Mesenteric fat pad (tissue), 1 donor: ENCODE data around the gene UBE2H. TPM values are rescaled to one million over a fixed set of nuclear protein-coding genes. Genes with fewer than 3 reads are reported as not detected.
"Not testable (repeated sequence)": the region's sequence is repeated elsewhere in the genome, so short reads cannot be mapped to it uniquely, and the experiment has no call there.

Experiments used
- DNase-seq: peaks from one replicate; pipeline ENCODE4 v3.0.0-alpha.2; 2020; ENCODE audit warnings: low spot score
- total RNA-seq: library from RNA; stranded (reverse); fragmentation: NEBNext Ultra II Directional; extraction: Animal tissue kit (Norgen Biotek cat#: 25700); gene quantifications from one replicate; pipeline ENCODE4 v1.2.1, GENCODE V29; 2021
- donor health status: DM: yes; HTN: yes; CAD: no.

The UBE2H gene
- total RNA-seq, 1 donor from 2014 or later, result 117 TPM

DNA sequence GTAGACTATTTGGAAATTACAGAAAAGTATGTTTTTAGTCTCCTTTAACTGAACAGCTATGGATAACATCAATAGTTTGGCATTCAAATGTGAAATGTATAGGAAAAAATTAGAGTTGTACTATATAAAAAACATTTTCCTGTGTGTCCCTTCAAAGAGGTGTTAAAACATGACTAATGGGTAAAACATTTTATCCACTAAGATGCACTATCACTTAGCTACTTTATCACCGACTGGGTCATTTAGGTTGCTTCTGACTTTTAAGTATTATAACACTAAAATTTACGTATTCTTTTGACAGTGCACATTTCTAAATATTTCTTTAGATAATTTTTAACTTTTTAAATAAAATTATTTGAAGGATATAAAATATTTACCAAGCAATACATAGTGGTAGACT is 77.6 kb downstream of the UBE2H start:
- DNase-seq, result no peak

DNA sequence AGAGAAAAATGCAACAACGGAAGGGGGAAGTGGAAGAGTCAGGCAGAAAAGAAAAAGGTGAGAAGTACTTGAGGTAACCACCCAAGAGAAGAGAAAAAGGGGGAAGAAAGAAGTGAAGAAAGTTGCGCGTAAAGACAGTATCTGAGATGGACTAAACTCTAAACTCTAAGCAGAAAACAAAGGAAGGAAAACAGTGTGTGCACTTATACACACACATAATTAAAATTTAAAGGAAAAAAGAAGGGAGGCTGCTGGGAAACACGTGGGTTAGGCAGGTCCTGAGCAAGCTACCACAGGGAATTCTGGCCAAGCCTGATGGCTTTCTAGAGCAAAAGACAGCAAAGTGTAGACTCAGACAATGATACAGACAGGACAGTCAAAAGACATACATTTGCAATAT is 78.0 kb downstream of the UBE2H start:
- no peak for DNase-seq

DNA sequence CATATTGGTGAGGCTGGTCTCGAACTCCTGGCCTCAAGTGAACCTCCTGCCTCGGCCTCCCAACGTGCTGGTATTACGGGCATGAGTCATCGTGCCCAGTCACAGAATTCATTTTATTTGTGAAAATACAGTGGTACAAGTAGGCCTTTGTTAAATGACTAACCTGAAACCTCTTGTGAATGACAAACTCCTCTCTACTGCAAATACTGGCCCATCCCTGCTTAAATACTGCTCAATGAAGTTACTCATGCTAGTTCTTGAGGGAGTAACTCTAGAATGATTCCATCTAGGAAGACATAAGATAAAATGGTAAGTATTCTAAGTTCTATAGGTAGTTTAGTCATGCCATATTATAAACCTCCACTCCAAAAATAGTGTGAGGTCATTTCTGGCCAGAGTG is 80.7 kb downstream of the UBE2H start:
- no peak for DNase-seq

DNA sequence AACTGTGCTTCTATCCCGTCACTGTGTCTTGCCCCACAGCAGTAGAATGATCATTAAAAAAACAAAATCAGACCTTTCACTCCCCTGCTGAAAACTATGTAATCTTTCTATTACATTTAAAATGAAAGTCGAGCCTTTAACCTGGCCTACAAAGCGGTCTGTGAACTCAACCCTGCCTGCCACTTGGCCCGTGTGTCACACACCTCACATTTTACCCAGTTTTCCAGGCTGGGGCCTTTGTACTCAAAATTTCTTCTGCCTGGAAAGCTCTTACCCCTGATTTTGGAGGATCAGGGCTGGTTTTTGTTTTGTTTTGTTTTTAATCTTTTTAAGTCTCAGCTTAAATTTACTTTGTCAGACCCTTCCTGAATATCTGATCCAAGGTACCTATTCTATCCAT is 82.1 kb downstream of the UBE2H start:
- DNase-seq, result no peak

DNA sequence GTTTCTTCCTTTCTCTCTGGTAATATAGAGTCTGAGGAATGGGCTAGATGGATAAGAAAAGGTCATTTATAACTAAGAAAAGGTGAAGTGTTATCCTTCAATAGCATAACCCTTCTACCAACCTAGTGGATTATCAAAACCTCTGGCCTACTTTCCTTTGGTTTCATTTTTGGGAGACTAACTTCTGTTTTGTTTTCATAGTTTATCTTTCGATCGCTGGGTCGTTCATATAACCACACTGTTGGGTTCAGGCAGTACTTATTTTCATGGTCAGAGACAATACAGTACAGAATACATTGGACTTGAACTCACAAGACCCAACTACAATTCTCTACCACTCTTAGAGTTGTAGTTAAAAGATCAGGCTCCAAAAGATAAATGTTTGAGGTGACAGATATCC is 86.5 kb downstream of the UBE2H start:
- no peak for DNase-seq

DNA sequence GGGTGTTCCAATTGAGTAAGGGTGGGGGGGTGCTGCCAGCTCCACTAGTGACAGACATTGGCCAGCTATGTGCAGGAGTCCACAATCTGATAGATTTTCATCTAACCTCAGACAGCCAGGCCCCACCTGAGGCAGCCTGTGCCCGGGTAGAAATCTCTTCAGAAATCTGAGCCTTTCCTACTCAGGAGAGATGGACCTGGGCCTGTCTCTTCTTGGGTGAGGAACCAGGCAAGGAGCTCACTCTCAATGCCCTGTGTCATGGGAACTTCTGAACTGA is 86.9 kb downstream of the UBE2H start:
- DNase-seq, result no peak

DNA sequence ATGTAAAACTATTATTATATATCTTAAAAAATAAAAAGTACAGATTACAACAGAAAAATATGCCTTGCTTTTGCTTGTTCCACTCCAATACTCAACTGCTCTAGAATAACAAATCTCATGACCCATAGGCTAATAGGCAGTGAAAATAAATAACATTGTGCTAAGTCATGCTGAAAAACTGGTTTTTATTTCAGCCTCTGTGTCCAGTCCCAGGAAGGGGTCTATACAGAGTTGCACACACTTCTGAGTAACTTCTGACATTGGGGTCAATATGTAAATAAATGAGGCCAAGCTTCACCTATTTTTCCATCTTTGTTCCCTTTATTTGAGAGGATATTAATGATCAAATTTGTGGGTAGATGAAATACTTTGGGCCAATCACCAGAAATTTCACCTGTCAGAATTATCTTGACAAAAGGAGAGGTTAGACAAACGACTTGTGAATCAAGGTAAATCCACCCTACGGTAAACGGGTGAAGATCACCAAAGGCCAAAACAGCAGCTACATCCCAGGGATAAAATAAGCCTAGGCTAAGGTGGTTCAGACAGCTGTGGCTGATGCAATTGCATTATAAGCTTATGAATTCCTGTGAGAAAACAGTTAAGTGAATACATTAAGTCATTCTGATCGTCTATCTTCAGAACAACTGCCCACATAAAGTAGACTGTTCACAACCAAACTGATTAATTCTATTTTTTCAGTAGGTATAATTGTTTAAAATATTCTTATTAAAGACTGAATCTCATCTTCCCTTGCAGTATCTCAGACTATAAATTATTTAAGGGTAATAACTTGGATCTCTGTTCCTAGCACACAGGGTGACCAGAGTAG is 87.5 kb downstream of the UBE2H start:
- no peak for DNase-seq

DNA sequence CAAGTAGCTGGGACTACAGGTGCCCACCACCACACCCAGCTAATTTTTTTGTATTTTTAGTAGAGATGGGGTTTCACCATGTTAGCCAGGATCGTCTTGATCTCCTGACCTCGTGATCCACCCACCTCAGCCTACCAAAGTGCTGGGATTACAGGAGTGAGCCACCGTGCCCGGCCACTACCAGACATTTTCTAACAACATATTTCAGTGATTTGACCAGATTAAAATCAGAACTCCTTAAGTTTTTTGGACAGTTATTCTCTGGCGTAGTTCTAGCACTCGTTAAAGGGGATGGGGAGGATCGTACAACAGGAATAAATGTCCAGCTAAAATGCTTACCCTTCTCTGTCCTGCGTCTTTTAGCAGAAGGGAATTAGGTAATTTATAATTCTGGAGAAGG is 88.1 kb downstream of the UBE2H start:
- DNase-seq, result not testable (repeated sequence)

DNA sequence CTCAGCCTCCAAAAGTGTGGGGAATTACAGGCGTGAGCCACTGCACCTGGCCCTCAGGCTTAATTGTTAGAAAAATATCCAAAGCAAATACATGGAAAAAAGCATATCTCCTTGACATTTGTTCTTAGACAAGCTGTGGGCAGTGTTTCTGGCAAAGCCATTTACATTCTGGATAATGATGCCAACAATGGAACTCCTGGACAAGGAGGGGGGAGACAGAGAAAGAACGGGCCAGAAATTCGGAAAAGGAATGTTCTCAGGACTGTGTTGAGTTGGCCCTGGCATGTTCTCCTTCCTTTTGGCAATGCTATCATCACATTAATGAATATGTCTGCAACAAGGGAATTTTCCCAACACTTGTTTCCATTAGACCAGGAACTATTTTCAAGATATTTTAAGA is 88.7 kb downstream of the UBE2H start:
- DNase-seq, result no peak

DNA sequence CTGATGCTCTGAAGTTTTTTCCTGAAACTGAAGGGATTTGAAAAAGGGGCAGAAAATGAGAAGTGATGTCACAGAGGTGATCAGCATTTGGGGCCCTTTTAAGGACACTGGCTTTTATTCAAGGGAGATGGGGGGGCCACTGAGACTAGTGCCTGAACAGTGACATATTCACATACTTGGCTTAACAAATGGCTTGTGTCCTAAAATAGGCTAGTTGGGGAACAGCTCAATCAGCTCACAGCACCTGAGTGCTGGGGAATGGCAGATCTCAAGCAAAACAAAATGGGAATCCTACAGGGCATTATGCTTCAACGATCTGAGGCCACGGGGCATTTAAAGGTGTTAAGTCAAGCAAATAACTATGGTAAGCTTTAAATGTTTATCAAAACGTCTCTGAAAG is 90.1 kb downstream of the UBE2H start:
- DNase-seq, result no peak

DNA sequence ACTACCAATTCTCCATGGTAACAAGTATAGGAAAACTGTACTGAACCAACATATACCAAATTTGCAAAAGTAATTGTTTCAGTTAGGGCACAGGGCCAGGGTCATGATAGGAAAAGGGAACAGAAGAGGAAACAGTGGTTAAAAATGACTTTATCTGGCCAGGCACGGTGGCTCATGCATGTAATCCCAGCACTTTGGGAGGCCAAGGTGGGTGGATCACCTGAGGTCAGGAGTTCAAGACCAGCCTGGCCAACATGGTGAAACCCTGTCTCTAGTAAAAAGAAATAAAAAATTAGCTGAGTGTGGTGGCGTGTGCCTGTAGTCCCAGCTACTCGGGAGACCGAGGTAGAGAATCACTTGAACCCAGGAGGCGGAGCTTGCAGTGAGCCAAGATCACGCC is 92.0 kb downstream of the UBE2H start:
- DNase-seq, result not testable (repeated sequence)

DNA sequence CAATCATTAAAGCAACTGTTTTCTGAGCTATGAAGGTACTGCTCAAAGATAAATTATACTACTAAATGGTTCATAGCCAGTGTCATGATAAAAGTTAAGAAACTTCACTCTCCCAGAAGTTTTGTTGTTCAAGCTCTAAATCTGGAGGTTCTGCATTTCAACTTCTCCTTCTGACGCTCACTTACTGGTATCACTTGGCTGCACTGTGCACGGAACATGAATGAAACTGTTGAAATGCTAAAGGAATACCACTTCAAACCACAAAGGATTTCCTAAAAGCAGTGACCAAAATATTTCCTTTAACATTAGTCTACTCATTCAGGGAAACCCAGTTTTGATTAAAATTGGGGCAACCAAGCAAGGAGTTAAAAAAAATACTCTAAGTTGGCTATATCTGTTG is 93.6 kb downstream of the UBE2H start:
- no peak for DNase-seq

DNA sequence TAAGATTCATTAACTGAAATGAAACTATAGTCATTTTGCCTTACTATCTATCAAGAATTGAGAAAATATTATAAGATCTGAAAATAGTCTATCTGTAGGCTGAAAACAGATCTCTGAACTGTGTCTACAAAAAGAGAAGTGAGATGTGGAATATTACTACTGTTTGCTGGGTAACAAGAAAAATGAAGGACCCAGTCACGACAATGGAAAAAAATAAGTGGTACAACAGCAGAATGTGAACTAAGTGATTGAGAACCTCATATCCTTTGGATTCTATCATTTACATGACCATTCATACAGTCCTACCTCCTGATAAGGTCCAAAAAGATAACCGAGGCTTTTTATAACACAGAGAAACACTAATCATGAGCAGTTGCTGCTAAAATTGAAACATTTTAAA is 94.3 kb downstream of the UBE2H start:
- no peak for DNase-seq

DNA sequence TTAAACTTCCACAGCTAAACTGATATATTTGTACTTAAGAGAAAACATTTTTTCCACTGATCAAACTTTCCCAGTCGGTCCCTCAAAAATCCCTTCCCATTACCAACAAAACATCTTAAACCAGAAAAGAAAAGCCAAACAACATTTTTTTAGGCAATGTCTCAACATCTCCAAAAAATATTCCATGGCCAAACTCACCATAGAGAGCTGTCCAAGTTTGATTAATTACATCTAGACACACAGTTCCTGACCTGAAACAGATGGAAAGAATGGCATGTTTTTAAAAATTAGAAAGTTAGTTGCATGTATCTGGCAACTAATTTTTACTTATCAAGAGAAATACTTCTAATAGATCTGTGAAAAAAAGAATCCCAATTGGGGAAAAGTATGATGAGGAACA is 95.4 kb downstream of the UBE2H start:
- no peak for DNase-seq

DNA sequence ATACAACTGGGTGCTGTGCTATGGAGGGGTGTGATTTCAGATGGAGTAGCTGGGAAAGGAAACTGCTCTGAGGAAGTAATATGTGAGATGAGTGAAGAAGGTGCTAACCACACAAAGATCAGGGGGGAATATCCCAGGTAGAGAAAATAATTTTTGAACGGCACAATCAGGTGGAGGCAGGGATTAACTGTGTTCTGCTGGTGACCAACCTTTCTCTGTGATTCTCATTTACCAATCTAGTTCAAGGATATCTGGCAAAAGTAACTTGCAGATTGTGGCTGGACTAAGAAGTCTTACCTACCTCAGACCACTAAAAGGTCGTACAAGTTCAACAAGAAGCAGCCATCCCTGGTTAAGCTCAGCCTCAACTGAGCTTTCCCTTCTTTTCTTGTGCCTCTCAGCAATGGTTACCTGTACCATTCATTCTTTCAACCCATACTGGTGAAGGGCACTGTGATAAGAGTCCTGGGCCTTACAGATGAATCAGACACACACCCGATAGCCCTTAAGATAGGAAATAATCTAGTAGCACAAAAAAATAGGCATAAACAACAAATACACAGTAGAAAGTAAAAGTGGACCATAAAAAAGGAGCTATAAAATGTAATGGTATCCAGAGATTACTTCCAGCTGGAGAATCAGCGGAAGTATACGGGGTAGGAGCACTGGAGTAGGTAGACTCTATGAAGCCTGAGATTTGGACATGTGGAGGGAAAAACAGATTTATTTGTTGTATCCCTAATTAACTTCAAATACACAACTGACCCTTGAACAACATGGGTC is 96.6 kb downstream of the UBE2H start:
- no peak for DNase-seq

DNA sequence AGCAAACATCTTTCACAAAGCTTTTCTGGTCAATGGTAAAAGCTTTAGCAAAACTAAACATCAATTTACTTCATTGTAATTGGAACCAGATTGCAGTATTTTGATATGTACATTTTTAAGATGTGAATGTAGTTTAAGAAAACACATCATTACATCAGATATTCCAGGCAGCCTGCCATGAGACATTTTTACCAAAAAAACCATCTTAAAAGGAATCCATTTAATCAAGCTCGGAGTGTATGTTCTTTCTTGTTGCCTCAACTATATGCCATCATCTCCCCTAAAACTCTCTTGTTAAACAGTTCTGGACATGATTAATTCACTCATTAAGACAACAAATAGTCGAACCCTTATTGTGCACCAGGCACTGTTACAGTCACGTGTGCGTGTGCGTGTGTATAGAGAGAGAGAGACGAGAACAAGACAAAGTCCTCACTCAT is 97.5 kb downstream of the UBE2H start:
- DNase-seq, result no peak

DNA sequence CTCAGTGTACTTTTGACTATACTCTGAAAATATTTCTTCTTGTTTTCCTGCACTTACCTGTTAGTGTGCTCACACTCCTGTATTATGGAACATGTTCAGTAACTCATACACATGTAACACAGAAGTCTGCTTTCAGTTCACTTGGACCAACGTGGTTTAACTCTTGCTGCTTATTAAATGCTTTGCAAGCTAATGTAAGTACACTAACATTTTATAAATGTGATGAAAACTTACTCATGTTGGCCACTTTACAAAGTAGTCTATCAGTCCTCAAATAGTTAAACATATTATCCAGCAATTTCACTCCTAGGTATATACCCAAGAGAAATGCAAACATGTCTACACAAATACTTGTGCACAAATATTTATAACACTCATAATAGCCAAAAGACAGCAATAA is 98.4 kb downstream of the UBE2H start:
- no peak for DNase-seq

DNA sequence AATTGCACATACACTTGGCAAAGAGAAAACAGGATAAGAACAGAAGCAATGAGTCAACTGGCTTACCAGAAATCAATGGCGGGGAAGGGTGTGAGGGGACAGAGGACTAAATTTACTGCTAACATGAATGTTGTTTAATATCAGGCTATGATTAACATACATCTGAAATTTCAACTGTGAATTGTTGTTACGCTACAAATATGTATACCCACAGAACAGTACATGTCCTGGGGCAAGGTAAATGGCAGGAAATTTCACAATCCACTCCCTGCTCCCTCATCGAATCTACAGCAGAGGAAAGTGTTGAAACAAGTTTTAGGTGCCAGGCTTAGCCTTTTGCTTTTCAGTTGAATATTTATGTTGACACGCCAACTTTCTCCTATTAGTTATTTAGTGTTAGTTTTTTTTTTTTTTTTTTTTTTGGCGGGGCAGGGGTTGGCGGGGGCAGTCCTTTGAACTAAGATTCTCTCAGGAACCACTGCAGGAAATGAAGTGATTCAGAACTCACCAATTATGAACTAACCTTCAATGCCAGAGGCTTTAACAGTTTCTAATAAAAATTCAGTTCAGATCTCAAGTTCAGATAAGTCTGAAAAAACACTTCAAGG is 99.0 kb downstream of the UBE2H start:
- no peak for DNase-seq

DNA sequence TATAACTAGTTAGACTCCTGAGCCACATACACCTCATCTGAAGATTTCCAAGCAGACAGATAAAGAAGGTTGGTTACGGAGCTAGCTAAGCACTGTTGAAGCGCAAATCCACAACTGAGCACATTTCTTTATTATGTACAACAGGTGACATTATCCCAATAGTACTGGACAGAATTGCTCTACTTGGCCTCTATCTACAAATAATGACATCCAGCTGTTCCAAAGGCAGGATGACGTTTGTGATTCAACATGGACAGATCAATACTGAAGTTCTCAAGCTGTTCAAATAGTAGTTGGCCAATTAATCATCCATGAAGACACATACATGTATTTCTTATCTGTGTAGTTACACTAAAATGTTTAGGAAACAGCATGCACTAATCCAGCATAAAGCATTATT is 101.0 kb downstream of the UBE2H start:
- DNase-seq, result no peak

DNA sequence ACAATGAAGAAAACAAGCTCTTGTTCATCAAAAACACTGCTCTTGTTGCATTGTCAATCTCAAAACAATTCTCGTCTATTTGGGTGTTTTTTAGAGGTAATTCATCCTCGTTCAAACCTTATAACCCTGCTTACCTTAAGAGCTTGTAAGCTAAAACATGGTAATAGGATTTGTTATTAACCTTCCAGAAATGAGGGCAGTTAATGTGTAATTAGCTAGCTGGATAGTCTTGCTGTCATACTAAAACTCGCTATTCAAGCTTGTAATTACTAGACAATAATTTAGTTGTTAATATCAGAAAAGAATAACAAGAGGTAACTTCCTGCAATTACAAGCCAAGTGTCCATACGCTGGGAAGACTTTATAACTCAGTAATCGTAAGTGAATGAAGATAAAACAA is 101.6 kb downstream of the UBE2H start:
- no peak for DNase-seq

DNA sequence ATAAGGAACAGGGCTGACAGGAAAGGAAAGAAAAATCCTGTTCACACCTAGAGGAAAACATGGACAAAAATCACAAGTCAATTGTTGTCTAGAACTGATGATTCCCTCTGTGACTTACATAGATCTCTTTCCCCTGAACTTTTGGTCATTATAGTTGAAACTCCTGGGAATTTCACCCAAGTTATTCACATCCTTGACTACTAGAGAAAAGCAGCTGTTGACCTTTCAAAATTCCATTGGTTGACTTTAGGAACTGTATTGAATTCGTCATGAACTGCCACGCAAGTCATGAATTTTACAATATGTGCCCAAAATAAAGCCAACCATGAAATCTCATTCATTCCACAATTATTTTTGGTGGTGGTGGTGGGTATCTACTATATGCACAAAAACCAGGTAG is 104.3 kb downstream of the UBE2H start:
- DNase-seq, result no peak

DNA sequence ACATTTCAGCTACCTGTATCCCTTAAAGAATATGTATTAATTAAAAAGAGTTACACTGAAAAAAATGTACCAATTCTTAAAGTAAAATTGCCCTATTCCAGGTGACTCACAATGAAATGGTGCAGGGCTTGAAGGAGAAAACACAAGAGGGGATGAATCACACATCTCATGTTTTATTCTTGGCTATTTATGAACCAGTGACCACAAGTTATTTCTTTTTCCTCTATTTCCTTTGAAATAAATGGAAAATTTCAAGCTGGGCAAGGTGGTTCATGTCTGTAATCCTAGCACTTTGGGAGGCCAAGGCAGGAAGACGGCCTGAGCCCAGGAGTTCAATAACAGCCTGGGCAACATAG is 106.8 kb downstream of the UBE2H start:
- DNase-seq, result no peak
